HL-60/S4 treated with retinoic acid at 250 ng/mL for 4 days and 3 days (cell line): ENCODE measurements around the gene ROCK1.
"Not testable (repeated sequence)": the region's sequence is repeated elsewhere in the genome, so short reads cannot be mapped to it uniquely, and the experiment has no call there.

Experiments used
- in situ Hi-C: fragments of 300-500 bp; cut with MboI; formaldehyde crosslinking; loops from 2 replicates; pipeline ENCODE4 v1.7.0; 2022; ENCODE audit warnings: low sequenced_read_pairs

ROCK1 gene

DNA sequence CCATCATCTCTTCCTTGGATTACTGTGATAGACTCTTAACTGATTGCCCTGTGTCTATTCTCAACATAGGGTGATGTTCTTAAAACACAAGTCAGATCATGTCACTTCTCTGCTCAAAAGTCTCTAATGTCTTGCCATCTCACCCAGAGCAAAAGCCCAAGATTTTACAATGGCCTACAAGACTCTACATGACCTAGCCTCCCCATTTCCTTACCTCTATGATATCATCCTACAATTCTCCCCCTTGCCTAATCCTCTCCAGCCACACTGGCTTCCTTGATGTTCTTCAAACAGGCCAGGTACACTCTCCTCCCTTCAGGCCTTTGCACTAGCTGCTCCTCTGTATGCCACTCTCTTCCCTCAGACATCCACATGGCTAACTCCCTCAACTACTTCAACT is 55.1 kb downstream of the ROCK1 start:
- in situ Hi-C loops: no loop called here

DNA sequence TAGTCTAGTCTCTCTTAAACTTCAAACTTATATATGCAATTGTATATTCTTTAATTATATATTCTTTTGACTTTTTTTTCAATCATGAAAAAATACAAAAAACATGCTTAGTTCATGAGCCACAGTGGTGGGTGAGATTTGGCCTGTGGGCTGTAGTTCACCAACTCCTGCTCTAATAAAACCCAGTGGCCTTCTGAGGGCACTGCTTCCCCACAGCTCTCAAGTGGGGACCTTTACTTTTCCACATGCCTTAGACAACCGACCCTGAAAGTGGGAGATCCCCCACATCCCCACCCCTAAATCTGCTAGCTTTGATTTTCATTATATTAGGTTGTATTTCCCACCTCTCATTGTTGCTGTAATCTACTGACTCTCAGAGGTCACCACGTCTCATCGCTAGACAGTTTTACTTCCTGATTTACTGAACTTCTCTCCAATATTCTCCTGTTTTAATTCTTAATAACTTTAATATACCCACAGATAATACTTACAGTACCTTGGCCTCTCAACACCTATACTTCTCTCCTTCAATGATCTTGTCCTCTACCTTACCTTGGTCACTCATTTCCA is 57.3 kb downstream of the ROCK1 start:
- in situ Hi-C loops: no loop called here

DNA sequence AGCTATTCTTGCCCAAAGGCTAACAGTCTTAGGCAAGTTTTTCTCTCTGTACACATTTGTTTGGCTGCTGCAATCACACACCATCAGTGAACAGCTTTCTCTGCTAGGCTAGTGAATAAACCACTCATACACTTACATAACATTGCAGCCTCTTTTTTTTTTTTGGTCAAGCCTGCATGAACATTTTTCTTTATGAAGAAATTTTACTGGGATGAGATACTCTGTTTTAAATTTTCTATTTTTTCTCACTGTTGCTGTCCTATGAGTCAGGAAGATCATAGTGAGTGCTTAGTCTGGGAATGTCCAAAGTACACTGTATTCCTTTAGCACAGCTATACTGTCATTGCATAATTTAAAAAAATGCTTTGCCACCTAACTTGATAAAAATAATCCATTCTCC is 58.5 kb downstream of the ROCK1 start:
- in situ Hi-C loops: no loop called here

DNA sequence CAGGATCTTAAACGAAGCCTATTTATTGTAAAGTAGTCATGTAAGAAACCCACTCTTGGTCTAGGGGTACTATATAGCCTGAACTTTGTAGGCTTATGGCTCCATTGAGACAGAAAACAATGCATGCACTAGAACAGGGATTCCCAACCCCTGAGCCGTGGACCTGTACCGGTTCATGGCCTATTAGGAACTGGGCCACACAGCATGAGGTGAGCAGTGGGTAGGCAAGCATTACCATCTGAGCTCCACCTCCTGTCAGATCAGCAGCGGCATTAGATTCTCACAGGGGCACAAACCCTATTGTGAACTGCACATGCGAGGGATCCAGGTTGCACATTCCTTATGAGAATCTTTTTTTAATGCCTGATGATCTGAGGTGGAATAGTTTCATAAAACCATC is 59.2 kb downstream of the ROCK1 start:
- in situ Hi-C loops: no loop called here

DNA sequence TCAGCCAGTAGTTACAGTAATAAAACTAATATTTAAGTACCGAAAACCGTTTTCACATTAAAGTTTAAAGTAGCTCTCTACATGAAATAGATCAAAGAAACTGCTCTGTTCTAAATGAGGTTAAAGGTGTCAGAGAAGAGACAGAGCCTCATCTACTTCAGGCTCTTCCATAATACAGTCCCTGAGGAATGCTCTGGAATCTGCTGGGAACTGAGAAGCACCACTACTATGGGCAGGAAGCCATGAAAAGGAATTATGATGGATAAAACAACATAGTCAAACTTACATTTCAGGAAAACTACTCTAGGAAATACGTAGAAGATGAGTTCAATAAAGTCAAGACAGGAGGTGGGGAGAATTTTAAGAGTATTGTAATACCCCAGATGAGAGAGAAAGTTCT is 60.0 kb downstream of the ROCK1 start:
- in situ Hi-C loops: no loop called here

DNA sequence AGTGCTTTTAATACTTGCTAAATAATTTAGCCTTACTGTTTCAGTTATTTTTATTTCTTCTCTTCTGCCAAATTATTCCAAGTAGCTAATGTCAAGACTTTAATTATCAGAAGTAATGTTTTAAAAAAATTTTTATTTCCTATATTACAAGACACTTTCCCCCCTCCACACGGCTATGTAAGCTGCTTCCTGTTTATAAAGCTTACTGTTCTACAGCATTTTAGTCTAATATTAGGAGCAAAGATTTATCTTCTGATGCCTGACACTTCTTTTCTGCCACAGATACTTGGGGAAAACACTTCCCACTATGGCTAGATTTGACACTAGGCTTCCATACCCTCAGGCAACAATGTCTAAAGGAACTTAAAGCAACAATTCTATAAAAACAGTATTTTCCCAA is 62.3 kb downstream of the ROCK1 start:
- in situ Hi-C loops: loop anchor here (25.0 kb wide), 1 partner anchor 413 kb away; no protein-coding TSS in a partner anchor

DNA sequence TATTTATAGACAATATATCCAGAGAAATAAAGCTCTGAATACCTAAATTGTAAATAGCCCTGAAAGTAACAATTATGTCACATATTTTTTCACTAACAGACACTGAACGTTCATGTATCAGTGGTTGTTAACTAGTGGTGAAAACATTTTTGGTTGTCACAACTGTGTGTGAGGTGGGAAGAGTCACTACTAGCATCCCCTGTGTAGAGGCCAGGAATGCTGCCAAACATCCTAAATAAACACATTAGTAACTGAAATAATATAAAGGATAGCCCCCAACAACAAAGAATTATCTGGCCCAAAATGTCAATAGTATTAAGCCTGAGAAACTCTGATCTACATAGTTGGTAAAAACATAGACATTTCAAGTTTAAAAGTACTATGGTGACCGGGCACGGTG is 64.5 kb downstream of the ROCK1 start:
- in situ Hi-C loops: loop anchor here (25.0 kb wide), 1 partner anchor 415 kb away; no protein-coding TSS in a partner anchor

DNA sequence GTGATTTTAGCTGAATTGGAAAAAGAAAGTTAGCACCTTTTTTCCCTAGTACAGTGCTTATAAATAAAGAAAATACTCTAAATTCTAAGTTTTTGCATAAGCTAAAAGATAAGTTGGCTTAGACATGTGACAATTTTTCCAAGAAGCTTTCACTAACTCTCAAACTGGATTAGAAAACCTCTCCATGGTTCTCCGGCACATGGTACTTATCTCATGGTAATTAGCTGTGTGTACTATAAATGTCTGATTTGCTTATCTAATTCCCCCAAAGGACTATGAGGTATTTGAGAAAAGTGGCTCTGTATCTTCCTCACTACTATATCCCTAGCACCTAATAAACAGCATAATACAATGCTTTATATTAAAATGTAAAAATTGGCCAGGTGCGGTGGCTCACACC is 71.1 kb downstream of the ROCK1 start:
- in situ Hi-C loops: loop anchor here (25.0 kb wide), 1 partner anchor 422 kb away; no protein-coding TSS in a partner anchor

DNA sequence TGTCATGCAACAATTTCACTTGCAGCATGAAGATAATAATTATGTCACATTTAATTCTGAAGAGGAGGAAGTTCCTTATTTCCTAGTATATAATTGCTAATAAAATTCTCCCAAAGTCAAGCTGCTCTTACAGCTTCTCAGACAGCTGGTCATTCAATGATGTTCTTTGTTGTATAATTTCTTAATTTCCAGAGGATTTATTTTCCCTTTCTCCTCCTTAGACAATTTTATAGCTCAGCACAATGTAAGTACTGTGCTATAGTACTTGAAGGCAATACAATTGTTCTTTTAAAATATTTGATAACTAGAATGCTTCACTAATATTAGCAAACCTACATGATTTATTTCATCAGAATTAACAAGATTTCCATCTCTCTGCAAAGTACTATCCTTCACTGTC is 73.4 kb downstream of the ROCK1 start:
- in situ Hi-C loops: loop anchor here (10.0 to 25.0 kb wide), 2 partner anchors 57 to 424 kb away; no protein-coding TSS in a partner anchor

DNA sequence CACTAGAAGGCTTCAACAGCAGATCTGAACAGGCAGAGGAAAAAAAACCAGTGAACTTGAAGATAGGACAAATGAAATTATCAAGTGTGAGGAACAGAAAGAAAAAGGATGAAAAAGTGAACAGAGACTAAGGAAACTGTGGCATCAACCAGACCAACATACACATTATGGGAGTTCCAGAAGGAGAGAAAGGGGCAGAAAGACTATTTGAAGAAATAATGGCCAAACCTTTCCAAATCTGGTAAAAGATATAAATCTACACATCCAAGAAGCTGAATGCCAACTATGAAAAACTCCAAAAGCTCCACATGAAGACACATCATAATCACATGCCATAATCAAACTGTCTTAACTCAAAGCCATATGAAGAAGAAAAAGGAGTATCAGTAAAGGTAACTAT is 79.8 kb downstream of the ROCK1 start:
- in situ Hi-C loops: loop anchor here (10.0 to 25.0 kb wide), 2 partner anchors 63 to 430 kb away; no protein-coding TSS in a partner anchor

DNA sequence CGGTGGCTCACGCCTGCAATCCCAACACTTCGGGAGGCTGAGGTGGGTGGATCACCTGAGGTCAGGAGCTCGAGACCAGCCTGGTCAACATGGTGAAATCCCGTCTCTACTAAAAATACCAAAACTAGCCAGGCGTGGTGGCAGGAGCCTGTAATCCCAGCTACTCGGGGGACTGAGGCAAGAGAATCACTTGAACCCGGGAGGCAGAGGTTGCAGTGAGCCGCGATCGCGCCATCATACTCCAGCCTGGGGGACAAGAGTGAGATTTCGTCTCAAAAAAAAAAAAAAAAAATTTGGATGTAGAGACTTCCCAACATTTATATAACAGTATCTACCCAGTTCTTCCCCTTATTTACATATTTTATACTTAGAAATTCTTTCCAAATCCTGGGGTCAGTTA is 93.4 kb downstream of the ROCK1 start:
- in situ Hi-C loops: not testable (repeated sequence)

DNA sequence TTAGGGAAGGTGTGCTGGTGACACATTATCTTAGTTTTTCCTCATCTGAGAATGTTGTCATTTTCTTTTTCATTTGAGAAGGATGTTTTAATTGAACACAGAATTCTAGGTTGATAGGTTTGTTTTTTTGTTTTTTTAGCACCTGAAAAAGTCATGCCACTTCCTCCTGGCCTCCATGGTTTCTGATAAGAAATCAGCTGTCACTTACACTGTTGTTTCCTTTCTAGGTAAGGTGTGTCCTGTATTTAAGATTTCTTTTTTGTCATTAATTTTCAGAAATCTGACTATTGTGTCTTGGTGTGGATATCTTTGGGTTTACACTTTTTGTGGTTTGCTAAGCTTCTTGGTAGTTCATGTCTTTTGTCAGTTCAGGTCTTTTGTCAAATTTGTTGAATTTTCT is 99.3 kb downstream of the ROCK1 start:
- in situ Hi-C loops: no loop called here

DNA sequence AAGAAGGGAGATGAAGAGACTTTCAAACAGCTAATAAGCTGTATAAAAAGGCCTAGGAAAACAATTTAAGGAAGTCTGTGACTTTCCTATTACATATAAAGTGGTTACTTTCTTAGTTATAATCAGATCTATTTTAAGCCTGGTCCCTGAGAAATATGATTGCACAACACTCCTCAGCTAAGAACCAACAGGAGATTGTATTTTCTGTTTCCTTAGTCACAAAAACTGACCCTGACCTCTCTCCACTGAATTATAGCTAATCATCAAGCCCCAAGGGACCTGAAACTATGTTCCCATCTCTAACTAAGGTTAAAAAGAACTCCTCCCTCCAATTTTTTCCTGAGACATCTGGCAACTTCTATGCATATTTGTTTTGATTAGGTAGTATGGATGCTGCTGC is 106.9 kb downstream of the ROCK1 start:
- in situ Hi-C loops: no loop called here

DNA sequence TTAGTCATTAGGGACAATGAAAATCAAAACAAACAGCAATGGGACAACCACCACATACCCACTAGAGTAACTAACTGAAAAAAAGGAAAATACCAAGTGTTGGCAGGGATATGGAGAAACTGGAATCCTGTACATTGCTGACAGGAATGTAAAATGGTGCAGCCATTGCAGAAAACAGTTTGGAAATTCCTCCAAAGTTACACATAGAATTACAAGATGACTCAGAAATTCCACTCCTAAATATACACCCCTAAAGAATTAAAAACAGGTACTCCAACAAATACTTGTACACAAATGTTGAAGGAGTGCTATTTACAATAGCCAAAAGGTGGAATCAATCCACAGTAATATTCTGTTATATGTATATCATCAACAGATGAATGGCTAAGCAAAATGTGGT is 110.9 kb downstream of the ROCK1 start:
- in situ Hi-C loops: no loop called here

DNA sequence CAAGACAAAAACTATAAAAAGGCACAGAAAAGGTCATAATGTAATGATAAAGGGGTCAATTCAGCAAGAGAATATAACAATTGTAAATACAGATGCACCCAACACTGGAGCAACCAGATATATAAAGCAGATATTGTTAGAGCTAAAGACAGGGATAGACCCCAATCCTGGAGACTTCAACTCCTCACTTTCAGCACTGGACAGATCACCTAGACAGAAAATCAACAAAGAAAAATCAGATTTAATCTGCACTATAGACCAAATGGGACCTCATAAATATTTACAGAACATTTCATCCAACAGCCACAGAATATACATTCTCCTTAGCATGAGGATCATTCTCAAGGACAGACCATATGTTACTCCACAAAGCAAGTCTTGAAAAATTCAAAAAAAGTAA is 114.2 kb downstream of the ROCK1 start:
- in situ Hi-C loops: no loop called here

DNA sequence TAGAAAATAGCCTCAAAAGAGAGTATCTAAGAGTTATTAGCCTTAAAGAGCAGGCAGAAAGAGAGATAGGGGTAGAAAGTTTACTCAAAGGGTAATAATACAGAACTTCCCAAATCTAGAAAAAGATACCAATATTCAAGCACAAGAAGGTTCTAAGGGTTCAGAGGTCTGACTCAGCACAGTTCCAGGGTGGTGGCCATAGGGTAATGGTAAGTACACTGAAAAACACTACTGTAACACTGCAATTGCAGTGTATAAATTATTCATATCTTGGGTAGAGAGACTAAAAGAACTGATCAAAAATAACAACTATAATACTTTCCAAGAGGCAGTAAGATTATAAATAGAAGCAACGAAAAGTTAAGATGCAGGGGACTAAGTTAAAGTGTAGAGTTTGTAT is 115.2 kb downstream of the ROCK1 start:
- in situ Hi-C loops: no loop called here

DNA sequence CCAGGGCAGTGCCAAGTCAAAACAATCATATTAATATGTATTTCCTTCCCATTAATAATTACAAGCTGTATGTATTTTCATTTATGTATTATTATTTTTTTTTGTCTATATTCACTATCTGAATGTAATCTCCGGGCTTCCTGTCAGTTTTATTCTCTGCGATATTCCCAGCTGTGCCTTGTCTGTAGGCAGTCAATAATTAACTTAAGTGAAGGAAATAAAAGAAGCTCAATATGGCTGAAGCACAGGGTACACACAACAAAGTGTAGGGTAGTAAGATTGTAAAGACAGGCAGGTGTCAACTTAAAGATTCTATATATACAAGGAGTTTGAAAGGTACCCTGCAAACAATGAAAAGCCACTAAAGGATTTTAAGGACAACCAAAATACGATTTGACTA is 122.9 kb downstream of the ROCK1 start:
- in situ Hi-C loops: no loop called here

DNA sequence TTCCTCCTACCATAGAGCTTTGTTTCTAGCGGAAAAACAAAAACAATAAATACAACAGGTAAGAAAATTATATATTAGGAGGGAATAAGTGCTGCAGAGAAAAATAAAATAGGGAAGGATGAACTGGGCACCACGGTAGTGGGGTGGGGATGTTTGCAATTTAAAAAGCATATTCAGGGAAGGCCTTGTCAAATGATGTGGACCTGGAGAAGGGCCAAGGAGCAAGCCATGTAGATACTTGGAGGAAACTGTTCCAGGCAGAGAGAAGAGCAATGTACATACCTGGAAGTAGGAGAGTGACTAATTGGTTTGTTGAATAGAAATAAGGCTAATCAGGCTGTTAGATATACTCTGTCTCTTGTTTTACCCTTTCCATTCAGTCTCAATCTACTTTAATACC is 136.5 kb downstream of the ROCK1 start:
- in situ Hi-C loops: no loop called here

DNA sequence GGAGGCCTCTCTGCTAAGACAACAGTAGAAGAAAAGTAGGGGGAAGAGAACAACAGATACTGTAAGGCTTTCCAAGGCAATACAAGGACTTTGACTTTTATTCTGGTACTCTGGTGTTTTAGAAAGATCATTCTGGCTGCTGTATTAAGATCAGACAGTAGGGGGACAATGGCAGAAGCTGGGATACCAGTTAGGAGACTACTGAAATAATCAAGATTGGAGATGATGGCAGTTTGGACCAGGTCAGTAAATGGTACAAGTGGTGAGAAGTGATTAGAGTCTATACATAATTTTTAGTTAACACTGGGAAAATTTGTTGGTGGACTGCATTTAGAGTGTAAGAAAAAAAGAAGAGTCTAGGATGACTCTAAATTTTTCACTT is 139.7 kb downstream of the ROCK1 start:
- in situ Hi-C loops: no loop called here

DNA sequence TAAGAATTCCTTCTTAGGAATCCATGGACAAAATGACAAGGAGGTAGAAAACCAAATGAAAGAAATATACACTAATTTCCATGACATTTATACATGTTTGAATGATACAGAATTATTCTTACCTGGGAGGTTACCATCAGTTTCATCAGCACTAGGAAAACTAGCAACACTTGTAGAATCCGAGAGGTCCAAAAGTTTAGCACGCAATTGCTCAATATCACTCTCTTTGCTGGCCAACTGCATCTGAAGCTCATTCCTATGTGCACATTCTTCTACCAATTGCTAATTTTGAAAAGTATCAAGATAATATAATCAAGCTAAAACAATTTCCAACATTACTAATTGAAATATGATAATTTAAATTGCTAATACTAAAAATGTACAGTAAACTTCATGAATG is 144.8 kb downstream of the ROCK1 start:
- in situ Hi-C loops: no loop called here

DNA sequence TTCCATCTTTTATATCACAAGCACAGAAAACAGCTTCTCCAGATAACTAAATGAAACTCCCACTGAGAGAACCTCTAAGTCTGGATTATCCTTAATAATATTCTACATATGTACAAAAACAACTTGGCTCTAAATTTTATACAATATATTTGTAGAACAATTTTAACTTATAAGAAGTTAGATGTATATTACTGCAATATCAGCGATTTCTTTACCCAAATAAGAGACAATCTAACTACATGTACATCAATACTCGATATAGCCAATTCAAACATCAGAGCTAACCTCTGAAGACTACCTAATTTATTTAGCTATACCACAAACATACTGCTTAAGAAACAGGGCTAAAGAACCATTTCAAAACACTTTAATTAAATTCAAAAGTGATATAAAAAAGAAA is 148.6 kb downstream of the ROCK1 start:
- in situ Hi-C loops: no loop called here

DNA sequence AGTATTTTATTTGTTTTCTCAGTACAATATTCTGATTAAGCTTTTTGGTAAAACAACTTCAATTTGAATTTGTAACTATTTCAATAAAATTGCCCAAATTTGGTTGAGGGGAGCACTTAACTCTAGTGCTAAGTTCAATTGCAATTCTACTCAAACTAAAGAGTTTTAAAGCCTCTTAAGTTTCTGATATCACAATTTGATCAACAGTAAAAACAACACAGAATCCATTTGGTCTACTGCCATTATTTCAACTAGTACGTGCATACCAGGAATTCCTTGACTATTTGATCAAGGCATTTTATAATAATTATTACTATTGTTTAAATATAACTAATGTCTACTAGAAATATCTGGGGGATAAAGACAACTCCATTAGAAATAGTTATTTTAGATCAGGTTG is 150.9 kb downstream of the ROCK1 start:
- in situ Hi-C loops: no loop called here

DNA sequence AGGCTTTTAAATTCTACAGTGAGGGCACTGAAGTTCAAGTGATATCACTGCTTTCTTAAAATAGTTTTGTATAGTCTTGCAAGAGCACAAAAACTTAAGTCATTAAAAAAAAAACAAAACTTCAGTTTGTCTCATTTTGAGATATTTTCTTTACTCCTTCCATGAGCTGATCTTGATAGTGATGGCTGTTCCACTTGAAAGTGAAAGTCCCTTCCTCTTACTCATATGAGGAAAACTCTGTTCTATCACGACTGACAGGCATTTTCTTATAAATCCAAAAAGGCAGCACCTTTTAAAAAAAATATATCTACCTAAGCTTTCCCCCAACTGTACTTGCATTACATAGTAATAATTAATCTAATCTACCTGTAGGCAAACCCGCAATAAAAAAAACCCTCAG is 160.8 kb downstream of the ROCK1 start:
- in situ Hi-C loops: not testable (repeated sequence)
